Progenitor cell of endocrine pancreas (in vitro differentiated cells): Measurements from ENCODE around the gene OSBPL5. TPM values are rescaled to one million over a fixed set of nuclear protein-coding genes. Genes with fewer than 3 reads are reported as not detected.
"Not testable (repeated sequence)": the region's sequence is repeated elsewhere in the genome, so short reads cannot be mapped to it uniquely, and the experiment has no call there.

Experiments
- DNase-seq: peaks from one replicate; pipeline ENCODE4 v3.0.0; 2021; ENCODE audit warnings: low spot score; ENCODE audit not compliant: unreplicated experiment
- H3K27ac Mint-ChIP-seq: 2 replicates; pipeline ENCODE4 v1.8.0; 2021; ENCODE audit warnings: mild to moderate bottlenecking, moderate library complexity, mixed read lengths
- H3K27me3 Mint-ChIP-seq: 2 replicates; pipeline ENCODE4 v1.8.0; 2021; ENCODE audit warnings: mixed read lengths
- H3K36me3 Mint-ChIP-seq: 2 replicates; pipeline ENCODE4 v1.8.0; 2022; ENCODE audit warnings: mixed read lengths; ENCODE audit not compliant: insufficient read depth
- H3K4me1 Mint-ChIP-seq: 2 replicates; pipeline ENCODE4 v1.8.0; 2021; ENCODE audit warnings: low read depth, mixed read lengths
- H3K4me3 Mint-ChIP-seq: 2 replicates; pipeline ENCODE4 v1.8.0; 2021; ENCODE audit warnings: low read depth, mild to moderate bottlenecking, moderate library complexity, mixed read lengths
- H3K9me3 Mint-ChIP-seq: 2 replicates; pipeline ENCODE4 v1.8.0; 2021; ENCODE audit warnings: low read depth, mixed read lengths
- CTCF ChIP-seq: fragments of 200-600 bp; sonication (generic); IDR thresholded peaks from one replicate; pipeline ENCODE4 v1.5.0; 2021; ENCODE audit warnings: antibody characterized with exemption, mild to moderate bottlenecking; ENCODE audit not compliant: unreplicated experiment
- total RNA-seq: library from RNA; stranded (reverse); gene quantifications from 2 replicates; pipeline ENCODE4 v1.2.1, GENCODE V29; 2021

OSBPL5 gene
- total RNA-seq, 1 donor from 2014 or later: 11.9 TPM

DNA sequence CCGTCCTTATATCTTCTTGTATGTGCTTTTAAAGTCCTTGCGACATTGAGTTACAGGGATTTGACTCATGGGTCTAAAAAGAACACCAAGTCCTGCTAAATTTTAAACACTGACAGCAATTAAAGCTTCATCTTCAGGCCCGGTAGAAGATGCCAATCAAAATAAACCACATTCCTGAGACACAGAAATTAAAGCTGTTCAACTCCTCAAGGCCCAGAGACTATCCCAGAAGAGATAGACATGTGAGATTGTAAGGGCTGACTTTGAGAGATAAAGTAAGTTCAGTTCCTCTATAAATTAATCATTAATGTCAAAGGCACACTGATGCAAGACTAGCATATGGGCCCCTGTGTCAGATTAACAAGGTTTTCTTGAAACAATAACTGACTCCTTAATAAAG lies 49.8 kb downstream of the OSBPL5 start:
- H3K4me1 Mint-ChIP-seq: no peaks in the 10 kb centered on the region
- H3K27me3 Mint-ChIP-seq: peaks cover 4% of the 10 kb centered on the region
- no peak for DNase-seq
- no peak overlapping the region for H3K27ac Mint-ChIP-seq
- no peak overlapping the region for H3K4me3 Mint-ChIP-seq
- peaks cover 36% of the 10 kb centered on the region for H3K9me3 Mint-ChIP-seq
- no peak for TF ChIP-seq CTCF
- H3K36me3 Mint-ChIP-seq: peaks cover 35% of the 10 kb centered on the region

- not testable (repeated sequence) for DNase-seq, H3K27ac Mint-ChIP-seq, H3K4me3 Mint-ChIP-seq, H3K4me1 Mint-ChIP-seq, H3K27me3 Mint-ChIP-seq
- Mint-ChIP-seq H3K9me3 (peaks cover 36% of the 10 kb centered on the region), H3K36me3 (peaks cover 35% of the 10 kb centered on the region)
These were observed 51.4 kb downstream of the OSBPL5 start for GRCh38 chr11:3113661-3114060.

GRCh38 chr11:3111919-3112690 lies 53.0 kb downstream of the OSBPL5 start:
- peaks cover 28% of the 10 kb centered on the region for H3K9me3 Mint-ChIP-seq
- no peak overlapping the region for H3K4me3 Mint-ChIP-seq
- H3K27ac Mint-ChIP-seq: no peak overlapping the region
- H3K36me3 Mint-ChIP-seq: peaks cover 28% of the 10 kb centered on the region
- H3K27me3 Mint-ChIP-seq: peaks cover 8% of the 10 kb centered on the region
- no peaks in the 10 kb centered on the region for H3K4me1 Mint-ChIP-seq
- no peak for DNase-seq
- no peak for TF ChIP-seq CTCF

DNA sequence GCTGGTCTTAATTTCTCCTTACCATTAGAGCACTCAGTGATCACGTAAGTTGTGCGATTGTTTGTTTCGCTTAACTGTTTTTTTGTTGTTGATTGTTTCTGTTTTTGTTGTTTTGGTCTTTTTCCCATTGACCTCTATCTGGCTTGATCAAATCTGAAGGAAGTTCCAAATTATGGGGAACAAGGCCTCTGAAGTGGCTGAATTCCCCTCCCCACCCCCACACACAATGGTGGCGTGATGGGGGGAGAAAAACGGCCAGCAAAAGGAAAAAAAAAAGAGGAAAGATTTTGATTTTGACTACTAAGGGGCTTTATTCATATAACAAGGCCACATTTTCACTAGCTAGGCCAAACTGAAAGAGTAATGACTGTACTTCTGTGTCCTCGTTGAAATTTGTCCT lies 53.6 kb downstream of the OSBPL5 start:
- TF ChIP-seq CTCF: no peak
- Mint-ChIP-seq H3K9me3 (peaks cover 28% of the 10 kb centered on the region), H3K4me3 (no peak overlapping the region), H3K27ac (no peak overlapping the region), H3K27me3 (peaks cover 11% of the 10 kb centered on the region), H3K36me3 (peaks cover 28% of the 10 kb centered on the region), H3K4me1 (no peaks in the 10 kb centered on the region)
- no peak for DNase-seq

- peak; percentile 45 for TF ChIP-seq CTCF
- Mint-ChIP-seq H3K27ac (no peak overlapping the region), H3K4me3 (no peak overlapping the region), H3K36me3 (peaks cover 23% of the 10 kb centered on the region), H3K4me1 (no peaks in the 10 kb centered on the region), H3K9me3 (peaks cover 22% of the 10 kb centered on the region), H3K27me3 (peaks cover 21% of the 10 kb centered on the region)
- no peak for DNase-seq
These were observed 55.0 kb downstream of the OSBPL5 start for GRCh38 chr11:3109921-3110706.
